GM12878 (cell line): ENCODE measurements around the gene TBXAS1. TPM values are rescaled to one million over a fixed set of nuclear protein-coding genes. Genes with fewer than 3 reads are reported as not detected.

Source experiments
- ATAC-seq: fragments of 200-7000 bp; cut with Tn5 transposase; 3 replicates; pipeline ENCODE4 v1.9.1; 2020; ENCODE audit warnings: mild to moderate bottlenecking, moderate library complexity
- BruUV-seq: library from RNA; stranded (reverse); fragments of 400-500 nt; replicated peaks from 2 replicates; lab custom pipeline; 2021; lab: Mats Ljungman, UMichigan
- CTCF ChIA-PET: fragments of 300-600 bp; sonication (Branson Sonifier 250); formaldehyde crosslinking; extraction: SDS; loops from one replicate; lab custom pipeline; 2021; ENCODE audit warnings: inconsistent platforms; lab: Yijun Ruan, JAX
- POLR2A ChIA-PET: fragments of 350-600 bp; formaldehyde crosslinking; extraction: SDS; loops from one replicate; lab custom pipeline; 2021; ENCODE audit warnings: inconsistent platforms; lab: Charles Lee
- RAD21 ChIA-PET: fragments of 300-600 bp; sonication (Branson Sonifier 250); formaldehyde crosslinking; loops from one replicate; lab custom pipeline; 2023; ENCODE audit warnings: antibody characterized with exemption; ENCODE audit not compliant: unreplicated experiment; lab: Charles Lee
- SMC1A ChIA-PET: fragments of 300-600 bp; sonication (Branson Sonifier 250); formaldehyde crosslinking; loops from one replicate; lab custom pipeline; 2023; ENCODE audit not compliant: unreplicated experiment, uncharacterized antibody; lab: Charles Lee
- DNase-seq: peaks from one replicate; pipeline ENCODE4 v3.0.0-alpha.2; 2011; ENCODE audit warnings: low read depth, low spot score
- FAIRE-seq: peaks from 3 replicates; lab custom pipeline; 2011; peaks lifted over from hg19 to GRCh38; lab: Jason Lieb, UNC
- H2AFZ ChIP-seq: 2 replicates; pipeline ENCODE4 v1.6.0; 2011; ENCODE audit warnings: low read depth, low read length, control low read depth; ENCODE audit not compliant: control insufficient read depth
- H3K27ac ChIP-seq: 2 replicates; pipeline ENCODE4 v1.5.1; 2011; ENCODE audit warnings: control low read depth; ENCODE audit not compliant: control insufficient read depth, insufficient read depth
- H3K27me3 ChIP-seq, 2 experiments: replicated peaks in 1 of 2; 2 replicates each; pipeline versions ENCODE4 v1.6.0 to v1.6.1; 2011; ENCODE audit warnings: low read length in 1 of 2; ENCODE audit not compliant: control insufficient read depth in 2 of 2, insufficient read depth in 2 of 2
- H3K36me3 ChIP-seq, 2 experiments: 2 replicates each; pipeline ENCODE4 v1.5.1; 2011; ENCODE audit warnings: low read length in 1 of 2; ENCODE audit not compliant: control insufficient read depth in 2 of 2, insufficient read depth in 2 of 2
- H3K4me1 ChIP-seq: 2 replicates; pipeline ENCODE4 v1.6.1; 2011; ENCODE audit warnings: mild to moderate bottlenecking, low read length, moderate library complexity, mixed read lengths; ENCODE audit not compliant: control insufficient read depth, insufficient read depth
- H3K4me2 ChIP-seq: 2 replicates; pipeline ENCODE4 v1.6.0; 2011; ENCODE audit warnings: control low read depth; ENCODE audit not compliant: control insufficient read depth, insufficient read depth
- H3K4me3 ChIP-seq: fragments of 200-600 bp; sonication (generic); 2 replicates; pipeline ENCODE4 v1.5.1; 2016
- H3K79me2 ChIP-seq: 2 replicates; pipeline ENCODE4 v1.6.0; 2011; ENCODE audit warnings: low read length; ENCODE audit not compliant: control insufficient read depth, insufficient read depth
- H3K9ac ChIP-seq: 2 replicates; pipeline ENCODE4 v1.8.0; 2011; ENCODE audit warnings: low read length, control low read depth, mixed read lengths; ENCODE audit not compliant: control insufficient read depth, insufficient read depth
- H3K9me3 ChIP-seq: replicated peaks from 3 replicates; pipeline ENCODE4 v1.5.1; 2011; ENCODE audit warnings: mild to moderate bottlenecking, low read length; ENCODE audit not compliant: control insufficient read depth, insufficient read depth
- H4K20me1 ChIP-seq: 2 replicates; pipeline ENCODE4 v1.6.0; 2011; ENCODE audit not compliant: control insufficient read depth, insufficient read depth
- BMI1 ChIP-seq: fragments of 450-650 bp; IDR thresholded peaks from 2 replicates; pipeline ENCODE4 v1.6.1; 2016; ENCODE audit warnings: mild to moderate bottlenecking, moderate library complexity, borderline replicate concordance
- HCFC1 ChIP-seq: fragments of 150-350 bp; IDR thresholded peaks from 2 replicates; pipeline ENCODE4 v1.6.1; 2014; ENCODE audit warnings: low read length
- RELA ChIP-seq: fragments of 450-650 bp; IDR thresholded peaks from 2 replicates; pipeline ENCODE4 v1.8.0; 2014; ENCODE audit warnings: borderline replicate concordance; ENCODE audit not compliant: partially characterized antibody
- ZNF622 ChIP-seq: fragments of 450-650 bp; IDR thresholded peaks from 2 replicates; pipeline ENCODE4 v1.6.1; 2017; ENCODE audit warnings: mild to moderate bottlenecking, inconsistent platforms
- WGBS: methylation state at CpG from one replicate; pipeline ENCODE4 v1.1.6; 2016; ENCODE audit warnings: low lambda C conversion rate; ENCODE audit not compliant: insufficient replicate concordance, insufficient coverage; ENCODE audit errors: missing lambda C conversion rate; 5-methylcytosine and 5-hydroxymethylcytosine counted together
- in situ Hi-C: fragments of 300-500 bp; cut with MboI; formaldehyde crosslinking; loops from 9 replicates; pipeline ENCODE4 v1.14.3; 2018; ENCODE audit warnings: mixed read lengths
- intact Hi-C: fragments of 100-400 bp; cut with micrococcal nuclease; formaldehyde crosslinking; loops from one replicate; pipeline ENCODE4 v1.14.2; 2022; ENCODE audit not compliant: unreplicated experiment
- polyA plus RNA-seq, 11 experiments: library from polyadenylated mRNA; depleted of rRNA in 4 of 11; unstranded in 6 of 11; stranded (reverse) in 5 of 11; fragments of >200 nt; fragmentation: Nextera tagmentation in 4 of 11; fragmentation: Illumina TruSeq in 1 of 11; extraction: Ambion mirVana in 4 of 11; extraction: Trizol in 1 of 11; gene quantifications; 1 replicate in 1 of 11; 2 replicates in 10 of 11; pipeline versions ENCODE4 v1.2.1 to v1.2.3, GENCODE V29; 2011 to 2016; ENCODE audit warnings: inconsistent platforms in 2 of 11, missing spikeins in 2 of 11, low read depth in 1 of 11
- total RNA-seq, 4 experiments: library from RNA; depleted of rRNA in 3 of 4; stranded (reverse); fragments of >200 nt in 3 of 4; fragmentation: Illumina TruSeq in 1 of 4; extraction: Trizol in 1 of 4; gene quantifications; 2 replicates each; pipeline versions ENCODE4 v1.2.1 to v1.2.3, GENCODE V29; 2013 to 2021
- TF ChIP-seq, protein P1 (sequence below): fragments of 450-650 bp; IDR thresholded peaks from 2 replicates; pipeline ENCODE4 v1.6.1; 2018; ENCODE audit warnings: mild to moderate bottlenecking, low read depth, moderate library complexity; ENCODE audit not compliant: partially characterized antibody
- TF ChIP-seq, protein P2 (sequence below): fragments of 150-350 bp; IDR thresholded peaks from 2 replicates; pipeline ENCODE4 v1.6.1; 2016; ENCODE audit warnings: low read depth, low read length
- TF ChIP-seq, protein P3 (sequence below): fragments of 150-350 bp; IDR thresholded peaks from 2 replicates; pipeline ENCODE4 v1.6.1; 2014; ENCODE audit warnings: mild to moderate bottlenecking, low read depth, low read length
- TF ChIP-seq, protein P4 (sequence below): fragments of 450-650 bp; IDR thresholded peaks from 2 replicates; pipeline ENCODE4 v1.6.1; 2016; ENCODE audit warnings: mild to moderate bottlenecking, moderate library complexity, borderline replicate concordance

The TBXAS1 gene
- total and polyA plus RNA-seq, 10 of the 15 experiments (the other 5 are each of a cell fraction or from before 2014, with no cell fraction given) = 1.5 to 32.7 (median 16.3) TPM

DNA sequence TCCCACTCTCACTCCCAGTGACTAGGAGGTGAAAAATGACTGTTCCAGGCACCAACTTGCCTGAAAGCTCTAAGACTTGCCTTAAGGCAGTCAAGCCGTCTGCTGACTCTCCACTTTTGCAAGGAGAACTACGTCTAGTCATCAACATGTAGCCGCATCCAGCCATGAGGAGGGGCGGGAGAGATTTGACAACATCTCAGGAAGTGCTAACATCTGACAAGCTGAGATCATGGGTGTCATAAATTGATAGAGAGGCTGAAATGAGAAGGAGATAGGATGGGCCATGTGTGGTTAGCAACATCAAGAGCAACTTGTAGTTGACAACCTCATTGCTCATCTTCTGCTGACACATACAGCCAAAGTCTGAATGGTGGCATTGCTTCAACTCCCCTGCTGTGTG, 9.0 kb upstream of the TBXAS1 start:
- Histone ChIP-seq H2AFZ (no peak overlapping the region), H3K4me3 (no peak overlapping the region), H4K20me1 (no peaks in the 10 kb centered on the region), H3K79me2 (no peaks in the 10 kb centered on the region), H3K27ac (no peak overlapping the region)
- FAIRE-seq (no peak), ATAC-seq (no peak), DNase-seq (no peak)
- ChIA-PET RAD21 (interaction anchor here (1.1 kb wide), 1 partner anchor 218 kb away, joined by 5 read pairs; no protein-coding TSS in a partner anchor), POLR2A (no interaction called here), CTCF (no interaction called here)
- no TSS peak for BruUV-seq
- no peak for TF ChIP-seq RELA
- TF ChIP-seq BMI1 = no peak
- TF ChIP-seq, protein P1, sequence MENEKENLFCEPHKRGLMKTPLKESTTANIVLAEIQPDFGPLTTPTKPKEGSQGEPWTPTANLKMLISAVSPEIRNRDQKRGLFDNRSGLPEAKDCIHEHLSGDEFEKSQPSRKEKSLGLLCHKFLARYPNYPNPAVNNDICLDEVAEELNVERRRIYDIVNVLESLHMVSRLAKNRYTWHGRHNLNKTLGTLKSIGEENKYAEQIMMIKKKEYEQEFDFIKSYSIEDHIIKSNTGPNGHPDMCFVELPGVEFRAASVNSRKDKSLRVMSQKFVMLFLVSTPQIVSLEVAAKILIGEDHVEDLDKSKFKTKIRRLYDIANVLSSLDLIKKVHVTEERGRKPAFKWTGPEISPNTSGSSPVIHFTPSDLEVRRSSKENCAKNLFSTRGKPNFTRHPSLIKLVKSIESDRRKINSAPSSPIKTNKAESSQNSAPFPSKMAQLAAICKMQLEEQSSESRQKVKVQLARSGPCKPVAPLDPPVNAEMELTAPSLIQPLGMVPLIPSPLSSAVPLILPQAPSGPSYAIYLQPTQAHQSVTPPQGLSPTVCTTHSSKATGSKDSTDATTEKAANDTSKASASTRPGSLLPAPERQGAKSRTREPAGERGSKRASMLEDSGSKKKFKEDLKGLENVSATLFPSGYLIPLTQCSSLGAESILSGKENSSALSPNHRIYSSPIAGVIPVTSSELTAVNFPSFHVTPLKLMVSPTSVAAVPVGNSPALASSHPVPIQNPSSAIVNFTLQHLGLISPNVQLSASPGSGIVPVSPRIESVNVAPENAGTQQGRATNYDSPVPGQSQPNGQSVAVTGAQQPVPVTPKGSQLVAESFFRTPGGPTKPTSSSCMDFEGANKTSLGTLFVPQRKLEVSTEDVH = no peak
- TF ChIP-seq, protein P2, sequence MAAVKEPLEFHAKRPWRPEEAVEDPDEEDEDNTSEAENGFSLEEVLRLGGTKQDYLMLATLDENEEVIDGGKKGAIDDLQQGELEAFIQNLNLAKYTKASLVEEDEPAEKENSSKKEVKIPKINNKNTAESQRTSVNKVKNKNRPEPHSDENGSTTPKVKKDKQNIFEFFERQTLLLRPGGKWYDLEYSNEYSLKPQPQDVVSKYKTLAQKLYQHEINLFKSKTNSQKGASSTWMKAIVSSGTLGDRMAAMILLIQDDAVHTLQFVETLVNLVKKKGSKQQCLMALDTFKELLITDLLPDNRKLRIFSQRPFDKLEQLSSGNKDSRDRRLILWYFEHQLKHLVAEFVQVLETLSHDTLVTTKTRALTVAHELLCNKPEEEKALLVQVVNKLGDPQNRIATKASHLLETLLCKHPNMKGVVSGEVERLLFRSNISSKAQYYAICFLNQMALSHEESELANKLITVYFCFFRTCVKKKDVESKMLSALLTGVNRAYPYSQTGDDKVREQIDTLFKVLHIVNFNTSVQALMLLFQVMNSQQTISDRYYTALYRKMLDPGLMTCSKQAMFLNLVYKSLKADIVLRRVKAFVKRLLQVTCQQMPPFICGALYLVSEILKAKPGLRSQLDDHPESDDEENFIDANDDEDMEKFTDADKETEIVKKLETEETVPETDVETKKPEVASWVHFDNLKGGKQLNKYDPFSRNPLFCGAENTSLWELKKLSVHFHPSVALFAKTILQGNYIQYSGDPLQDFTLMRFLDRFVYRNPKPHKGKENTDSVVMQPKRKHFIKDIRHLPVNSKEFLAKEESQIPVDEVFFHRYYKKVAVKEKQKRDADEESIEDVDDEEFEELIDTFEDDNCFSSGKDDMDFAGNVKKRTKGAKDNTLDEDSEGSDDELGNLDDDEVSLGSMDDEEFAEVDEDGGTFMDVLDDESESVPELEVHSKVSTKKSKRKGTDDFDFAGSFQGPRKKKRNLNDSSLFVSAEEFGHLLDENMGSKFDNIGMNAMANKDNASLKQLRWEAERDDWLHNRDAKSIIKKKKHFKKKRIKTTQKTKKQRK = no peak
- no peak for TF ChIP-seq HCFC1
- TF ChIP-seq, protein P3, sequence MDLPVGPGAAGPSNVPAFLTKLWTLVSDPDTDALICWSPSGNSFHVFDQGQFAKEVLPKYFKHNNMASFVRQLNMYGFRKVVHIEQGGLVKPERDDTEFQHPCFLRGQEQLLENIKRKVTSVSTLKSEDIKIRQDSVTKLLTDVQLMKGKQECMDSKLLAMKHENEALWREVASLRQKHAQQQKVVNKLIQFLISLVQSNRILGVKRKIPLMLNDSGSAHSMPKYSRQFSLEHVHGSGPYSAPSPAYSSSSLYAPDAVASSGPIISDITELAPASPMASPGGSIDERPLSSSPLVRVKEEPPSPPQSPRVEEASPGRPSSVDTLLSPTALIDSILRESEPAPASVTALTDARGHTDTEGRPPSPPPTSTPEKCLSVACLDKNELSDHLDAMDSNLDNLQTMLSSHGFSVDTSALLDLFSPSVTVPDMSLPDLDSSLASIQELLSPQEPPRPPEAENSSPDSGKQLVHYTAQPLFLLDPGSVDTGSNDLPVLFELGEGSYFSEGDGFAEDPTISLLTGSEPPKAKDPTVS = no peak
- TF ChIP-seq, protein P4, sequence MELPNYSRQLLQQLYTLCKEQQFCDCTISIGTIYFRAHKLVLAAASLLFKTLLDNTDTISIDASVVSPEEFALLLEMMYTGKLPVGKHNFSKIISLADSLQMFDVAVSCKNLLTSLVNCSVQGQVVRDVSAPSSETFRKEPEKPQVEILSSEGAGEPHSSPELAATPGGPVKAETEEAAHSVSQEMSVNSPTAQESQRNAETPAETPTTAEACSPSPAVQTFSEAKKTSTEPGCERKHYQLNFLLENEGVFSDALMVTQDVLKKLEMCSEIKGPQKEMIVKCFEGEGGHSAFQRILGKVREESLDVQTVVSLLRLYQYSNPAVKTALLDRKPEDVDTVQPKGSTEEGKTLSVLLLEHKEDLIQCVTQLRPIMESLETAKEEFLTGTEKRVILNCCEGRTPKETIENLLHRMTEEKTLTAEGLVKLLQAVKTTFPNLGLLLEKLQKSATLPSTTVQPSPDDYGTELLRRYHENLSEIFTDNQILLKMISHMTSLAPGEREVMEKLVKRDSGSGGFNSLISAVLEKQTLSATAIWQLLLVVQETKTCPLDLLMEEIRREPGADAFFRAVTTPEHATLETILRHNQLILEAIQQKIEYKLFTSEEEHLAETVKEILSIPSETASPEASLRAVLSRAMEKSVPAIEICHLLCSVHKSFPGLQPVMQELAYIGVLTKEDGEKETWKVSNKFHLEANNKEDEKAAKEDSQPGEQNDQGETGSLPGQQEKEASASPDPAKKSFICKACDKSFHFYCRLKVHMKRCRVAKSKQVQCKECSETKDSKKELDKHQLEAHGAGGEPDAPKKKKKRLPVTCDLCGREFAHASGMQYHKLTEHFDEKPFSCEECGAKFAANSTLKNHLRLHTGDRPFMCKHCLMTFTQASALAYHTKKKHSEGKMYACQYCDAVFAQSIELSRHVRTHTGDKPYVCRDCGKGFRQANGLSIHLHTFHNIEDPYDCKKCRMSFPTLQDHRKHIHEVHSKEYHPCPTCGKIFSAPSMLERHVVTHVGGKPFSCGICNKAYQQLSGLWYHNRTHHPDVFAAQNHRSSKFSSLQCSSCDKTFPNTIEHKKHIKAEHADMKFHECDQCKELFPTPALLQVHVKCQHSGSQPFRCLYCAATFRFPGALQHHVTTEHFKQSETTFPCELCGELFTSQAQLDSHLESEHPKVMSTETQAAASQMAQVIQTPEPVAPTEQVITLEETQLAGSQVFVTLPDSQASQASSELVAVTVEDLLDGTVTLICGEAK = no peak
- no peak for TF ChIP-seq ZNF622
- TF ChIP-seq, all 136 proteins: peak for 0
- Histone ChIP-seq H3K4me2 (no peak overlapping the region), H3K27me3 (no peaks in the 10 kb centered on the region; a peak in 1 of 4 replicates), H3K9ac (no peak overlapping the region), H3K9me3 (no peaks in the 10 kb centered on the region; the same call in 1 of the 3 replicates), H3K4me1 (no peaks in the 10 kb centered on the region), H3K36me3 (no peaks in the 10 kb centered on the region)
- intact Hi-C loops = no loop called here
- SMC1A ChIA-PET = interaction anchor here (2.0 kb wide), 1 partner anchor 11 kb away, joined by 10 read pairs; no protein-coding TSS in a partner anchor
- WGBS = 84% methylated on average over 4 of the region's 4 CpGs
- in situ Hi-C loops = no loop called here
